ENCODE measurements around the gene BPIFA3. TPM values are rescaled to one million over a fixed set of nuclear protein-coding genes. Genes with fewer than 3 reads are reported as not detected.
"Not testable (repeated sequence)": the region's sequence is repeated elsewhere in the genome, so short reads cannot be mapped to it uniquely, and the experiment has no call there.

Gene BPIFA3
- total and polyA plus RNA-seq, 2 donors (not counting 1 experiment from before 2014, with no cell fraction given), result not detected

DNA sequence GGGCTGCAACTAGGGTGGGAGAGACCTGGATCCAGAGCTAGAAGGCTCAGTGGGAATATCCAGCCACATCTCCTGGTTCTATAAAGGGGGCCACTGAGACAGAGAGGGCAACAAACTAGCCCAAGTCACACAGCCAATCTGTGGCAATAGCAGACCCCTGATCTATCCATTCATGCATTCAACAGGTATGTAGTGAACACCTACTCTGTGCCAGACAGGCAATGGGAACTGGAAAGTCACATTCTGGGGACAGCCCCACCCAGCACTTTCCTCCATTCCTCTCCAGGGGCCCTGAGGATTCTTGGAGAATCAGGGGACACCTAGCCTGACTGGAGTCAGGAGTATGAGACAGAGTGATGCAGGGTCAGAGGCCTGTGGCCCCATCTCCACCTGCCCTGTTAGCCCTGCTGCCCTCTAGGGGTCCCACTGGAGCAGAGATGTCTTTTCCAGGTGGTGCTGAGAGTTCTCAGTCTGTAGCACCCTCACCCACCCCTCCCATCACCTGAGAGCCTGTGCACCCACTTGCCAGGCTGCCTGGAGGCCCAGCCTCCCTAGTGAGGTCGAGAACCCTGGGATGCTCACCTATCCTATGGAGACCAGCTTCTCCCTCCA lies 35.6 kb upstream of the BPIFA3 start:
- H3K36me3 ChIP-seq (ENCODE audit: control insufficient read depth, insufficient read depth, low read length), result no peaks in the 10 kb centered on the region
- no peaks in the 10 kb centered on the region for H4K20me1 ChIP-seq (ENCODE audit: control insufficient read depth, extremely low read depth, insufficient read depth, low read length)
- H3K27ac ChIP-seq (ENCODE audit: insufficient read depth, low read length), result no peak overlapping the region

DNA sequence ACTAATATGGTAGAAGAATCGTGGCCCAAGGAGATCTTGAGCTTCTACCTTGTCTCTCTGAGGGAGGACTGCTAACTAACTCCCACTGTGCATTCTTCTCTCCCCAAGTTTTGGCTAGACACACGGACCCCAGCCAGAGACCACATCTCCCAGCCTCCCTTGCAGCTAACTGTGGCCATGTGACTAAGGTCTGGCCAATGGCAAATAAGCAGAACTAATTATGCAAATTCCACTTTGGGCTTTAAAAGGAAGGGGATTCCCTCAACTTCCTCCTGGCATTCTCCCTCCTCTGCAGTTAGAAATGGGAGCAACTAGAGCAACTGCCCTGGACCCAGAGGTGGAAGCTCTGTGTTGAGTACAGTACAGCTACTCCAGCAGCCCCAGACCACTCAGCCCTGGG lies 33.8 kb upstream of the BPIFA3 start:
- H3K36me3 ChIP-seq (ENCODE audit: control insufficient read depth, insufficient read depth, low read length), result no peaks in the 10 kb centered on the region
- no peaks in the 10 kb centered on the region for H3K79me2 ChIP-seq (ENCODE audit: control insufficient read depth, insufficient read depth, low read length)
- no peaks in the 10 kb centered on the region for H3K27me3 ChIP-seq (ENCODE audit: control insufficient read depth, insufficient read depth, low read length)
- no peaks in the 10 kb centered on the region for H3K9me3 ChIP-seq (ENCODE audit: control insufficient read depth, insufficient read depth, low read depth, low read length)
- no peak overlapping the region for H2AFZ ChIP-seq (ENCODE audit: low read length)
- H3K4me1 ChIP-seq (ENCODE audit: control insufficient read depth, extremely low read depth, insufficient read depth, low read length), result no peaks in the 10 kb centered on the region
- H4K20me1 ChIP-seq (ENCODE audit: control insufficient read depth, extremely low read depth, insufficient read depth, low read length), result no peaks in the 10 kb centered on the region
- no peak overlapping the region for H3K27ac ChIP-seq (ENCODE audit: insufficient read depth, low read length)
- no peak overlapping the region for H3K4me2 ChIP-seq (ENCODE audit: extremely low read depth, insufficient read depth, low read length)
- TF ChIP-seq, protein P1, sequence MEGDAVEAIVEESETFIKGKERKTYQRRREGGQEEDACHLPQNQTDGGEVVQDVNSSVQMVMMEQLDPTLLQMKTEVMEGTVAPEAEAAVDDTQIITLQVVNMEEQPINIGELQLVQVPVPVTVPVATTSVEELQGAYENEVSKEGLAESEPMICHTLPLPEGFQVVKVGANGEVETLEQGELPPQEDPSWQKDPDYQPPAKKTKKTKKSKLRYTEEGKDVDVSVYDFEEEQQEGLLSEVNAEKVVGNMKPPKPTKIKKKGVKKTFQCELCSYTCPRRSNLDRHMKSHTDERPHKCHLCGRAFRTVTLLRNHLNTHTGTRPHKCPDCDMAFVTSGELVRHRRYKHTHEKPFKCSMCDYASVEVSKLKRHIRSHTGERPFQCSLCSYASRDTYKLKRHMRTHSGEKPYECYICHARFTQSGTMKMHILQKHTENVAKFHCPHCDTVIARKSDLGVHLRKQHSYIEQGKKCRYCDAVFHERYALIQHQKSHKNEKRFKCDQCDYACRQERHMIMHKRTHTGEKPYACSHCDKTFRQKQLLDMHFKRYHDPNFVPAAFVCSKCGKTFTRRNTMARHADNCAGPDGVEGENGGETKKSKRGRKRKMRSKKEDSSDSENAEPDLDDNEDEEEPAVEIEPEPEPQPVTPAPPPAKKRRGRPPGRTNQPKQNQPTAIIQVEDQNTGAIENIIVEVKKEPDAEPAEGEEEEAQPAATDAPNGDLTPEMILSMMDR (conservative IDR thresholded peaks at IDR 0.05 in 1 of 2, IDR thresholded peaks at IDR 0.05 in 1 of 2; ENCODE audit: low read depth in 1 of 2, low read length in 2 of 2), result no peak
- no peak for TF ChIP-seq EZH2 (IDR thresholded peaks at IDR 0.05; ENCODE audit: low read length, missing control alignments)
- no peak for DNase-seq (ENCODE audit: low read depth in 2 of 2)
- H3K4me3 ChIP-seq (replicated peaks in 1 of 4; ENCODE audit: control extremely low read depth in 1 of 4, insufficient read depth in 1 of 4, low read depth in 3 of 4, low read length in 4 of 4), result no peak overlapping the region
- no peak overlapping the region for H3K9ac ChIP-seq (ENCODE audit: insufficient read depth, low read length)

More for the DNA sequence above, 35.6 kb upstream of the BPIFA3 start:
- Histone ChIP-seq H3K27me3 (ENCODE audit: control insufficient read depth, insufficient read depth, low read length) (no peaks in the 10 kb centered on the region), H3K79me2 (ENCODE audit: control insufficient read depth, insufficient read depth, low read length) (no peaks in the 10 kb centered on the region), H3K4me3 (replicated peaks in 1 of 4; ENCODE audit: control extremely low read depth in 1 of 4, insufficient read depth in 1 of 4, low read depth in 3 of 4, low read length in 4 of 4) (no peak overlapping the region), H2AFZ (ENCODE audit: low read length) (no peak overlapping the region), H3K9me3 (ENCODE audit: control insufficient read depth, insufficient read depth, low read depth, low read length) (no peaks in the 10 kb centered on the region), H3K9ac (ENCODE audit: insufficient read depth, low read length) (no peak overlapping the region), H3K4me2 (ENCODE audit: extremely low read depth, insufficient read depth, low read length) (no peak overlapping the region), H3K4me1 (ENCODE audit: control insufficient read depth, extremely low read depth, insufficient read depth, low read length) (no peaks in the 10 kb centered on the region)
- DNase-seq (ENCODE audit: low read depth in 2 of 2), result no peak
- TF ChIP-seq EZH2 (IDR thresholded peaks at IDR 0.05; ENCODE audit: low read length, missing control alignments), result no peak
- TF ChIP-seq, protein P1 (conservative IDR thresholded peaks at IDR 0.05 in 1 of 2, IDR thresholded peaks at IDR 0.05 in 1 of 2; ENCODE audit: low read depth in 1 of 2, low read length in 2 of 2), result no peak

DNA sequence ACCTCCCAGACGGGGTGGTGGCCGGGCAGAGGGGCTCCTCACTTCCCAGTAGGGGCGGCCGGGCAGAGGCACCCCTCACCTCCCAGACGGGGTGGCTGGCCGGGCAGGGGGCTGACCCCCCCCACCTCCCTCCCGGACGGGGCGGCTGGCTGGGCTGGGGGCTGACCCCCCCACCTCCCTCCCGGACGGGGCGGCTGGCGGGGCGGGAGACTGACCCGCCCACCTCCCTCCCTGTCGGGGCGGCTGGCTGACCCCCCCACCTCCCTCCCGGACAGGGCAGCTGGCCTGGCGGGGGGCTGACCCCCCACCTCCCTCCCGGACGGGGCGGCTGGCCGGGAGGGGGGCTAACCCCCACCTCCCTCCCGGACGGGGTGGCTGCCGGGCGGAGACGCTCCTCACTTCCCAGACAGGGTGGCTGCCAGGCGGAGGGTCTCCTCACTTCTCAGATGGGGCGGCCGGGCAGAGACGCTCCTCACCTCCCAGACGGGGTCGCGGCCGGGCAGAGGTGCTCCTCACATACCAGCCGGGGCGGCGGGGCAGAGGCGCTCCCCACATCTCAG lies 32.0 kb upstream of the BPIFA3 start:
- not testable (repeated sequence) for H3K79me2 ChIP-seq (ENCODE audit: control insufficient read depth, insufficient read depth, low read length); H3K9ac ChIP-seq (ENCODE audit: insufficient read depth, low read length); H3K9me3 ChIP-seq (ENCODE audit: control insufficient read depth, insufficient read depth, low read depth, low read length)

More for the DNA sequence above, 32.0 kb upstream of the BPIFA3 start:
- H3K4me3 ChIP-seq (replicated peaks in 1 of 4; ENCODE audit: control extremely low read depth in 1 of 4, insufficient read depth in 1 of 4, low read depth in 3 of 4, low read length in 4 of 4); H3K4me1 ChIP-seq (ENCODE audit: control insufficient read depth, extremely low read depth, insufficient read depth, low read length); H3K4me2 ChIP-seq (ENCODE audit: extremely low read depth, insufficient read depth, low read length); H2AFZ ChIP-seq (ENCODE audit: low read length); H3K27ac ChIP-seq (ENCODE audit: insufficient read depth, low read length); H4K20me1 ChIP-seq (ENCODE audit: control insufficient read depth, extremely low read depth, insufficient read depth, low read length); H3K27me3 ChIP-seq (ENCODE audit: control insufficient read depth, insufficient read depth, low read length); H3K36me3 ChIP-seq (ENCODE audit: control insufficient read depth, insufficient read depth, low read length); DNase-seq (ENCODE audit: low read depth in 2 of 2): not testable (repeated sequence)
